Lower leg skin (tissue), 4 donors: ENCODE measurements around the gene FOXI3. TPM values are rescaled to one million over a fixed set of nuclear protein-coding genes. Genes with fewer than 3 reads are reported as not detected.

Source experiments
- DNase-seq, 2 donors: peaks; one replicate each; pipeline ENCODE4 v3.0.0-alpha.2; 2019; ENCODE audit warnings: low spot score in 2 of 2
- H3K4me3 ChIP-seq: fragments of 200-600 bp; sonication (generic); 2 replicates; pipeline ENCODE4 v1.5.1; 2017; ENCODE audit warnings: mild to moderate bottlenecking, low read depth; ENCODE audit not compliant: poor library complexity, severe bottlenecking
- CTCF ChIP-seq, 3 donors: fragments of 450-650 bp; IDR thresholded peaks; one replicate each; pipeline ENCODE4 v1.5.1; 2016; ENCODE audit warnings: antibody characterized with exemption in 3 of 3, mild to moderate bottlenecking in 3 of 3, moderate library complexity in 2 of 3
- POLR2A ChIP-seq, 2 donors: fragments of 450-650 bp; IDR thresholded peaks; one replicate each; pipeline ENCODE4 v1.6.1; 2016 to 2017; ENCODE audit warnings: antibody characterized with exemption in 2 of 2, mild to moderate bottlenecking in 1 of 2, moderate library complexity in 1 of 2
- WGBS, 2 donors: methylation state at CpG; one replicate each; pipeline ENCODE4 v1.1.5; 2018; 5-methylcytosine and 5-hydroxymethylcytosine counted together
- intact Hi-C: fragments of 100-400 bp; cut with DNase I; formaldehyde crosslinking; loops from one replicate; pipeline ENCODE4 v1.15.0; 2023; ENCODE audit warnings: low total_unique reads
- total RNA-seq, 4 donors: library from RNA; depleted of rRNA; stranded (reverse); fragments of >200 nt; gene quantifications; one replicate each; pipeline ENCODE4 v1.1.0, GENCODE V29; 2016

FOXI3 gene
- total RNA-seq, 4 donors from 2014 or later = 2.2 TPM; not detected in 3

- 84 to 87% methylated on average over 5 of the region's 5 CpGs for WGBS, 2 donors
- H3K4me3 ChIP-seq = no peak overlapping the region
- peak in 1 of 2 donors; percentile 56 for DNase-seq
- TF ChIP-seq POLR2A (IDR thresholded peaks at IDR 0.05) (no peak), CTCF (IDR thresholded peaks at IDR 0.05) (no peak)
- intact Hi-C loops = no loop called here
These were observed 11.7 kb upstream of the FOXI3 start for GRCh38 chr2:88464153-88464552.

- no peak overlapping the region for H3K4me3 ChIP-seq
- peak in 1 of 2 donors; percentile 42 for DNase-seq
- TF ChIP-seq POLR2A (IDR thresholded peaks at IDR 0.05) = no peak
- TF ChIP-seq CTCF (IDR thresholded peaks at IDR 0.05) = no peak
- intact Hi-C loops = no loop called here
- WGBS, 2 donors = 29 to 44% methylated on average over 1 of the region's 1 CpG
These were observed 6.1 kb upstream of the FOXI3 start for GRCh38 chr2:88458633-88459032.

- intact Hi-C loops = no loop called here
- no peak for TF ChIP-seq CTCF (IDR thresholded peaks at IDR 0.05)
- no peak for TF ChIP-seq POLR2A (IDR thresholded peaks at IDR 0.05)
- H3K4me3 ChIP-seq = no peak overlapping the region
- WGBS, 2 donors = 8 to 9% methylated on average over 29 of the region's 29 CpGs
- no peak for DNase-seq
These were observed 588 bp upstream of the FOXI3 start for GRCh38 chr2:88452980-88453582.

GRCh38 chr2:88451811-88452564 is 505 bp downstream of the FOXI3 start:
- WGBS, 2 donors = 2 to 5% methylated on average over 30 to 38 of the region's 108 CpGs
- intact Hi-C loops = no loop called here
- DNase-seq = no peak
- TF ChIP-seq CTCF (IDR thresholded peaks at IDR 0.05) (no peak), POLR2A (IDR thresholded peaks at IDR 0.05) (no peak)
- no peak overlapping the region for H3K4me3 ChIP-seq

GRCh38 chr2:88450925-88451810 is 1.3 kb downstream of the FOXI3 start:
- WGBS, 2 donors = 17 to 23% methylated on average over 18 of the region's 18 CpGs
- no peak overlapping the region for H3K4me3 ChIP-seq
- intact Hi-C loops = no loop called here
- TF ChIP-seq CTCF (IDR thresholded peaks at IDR 0.05) = no peak
- no peak for TF ChIP-seq POLR2A (IDR thresholded peaks at IDR 0.05)
- no peak for DNase-seq
